Lung (tissue), 12 donors: ENCODE measurements around the gene ZNF787. TPM values are rescaled to one million over a fixed set of nuclear protein-coding genes. Genes with fewer than 3 reads are reported as not detected.

Experiments
- ATAC-seq: fragments of 200-7000 bp; cut with Tn5 transposase; one replicate; pipeline ENCODE4 v1.9.1; 2020; ENCODE audit warnings: moderate number of reproducible peaks; ENCODE audit not compliant: insufficient read depth, low FRiP score
- DNase-seq, 3 donors: peaks; one replicate each; pipeline ENCODE4 v3.0.0-alpha.2; 2013 to 2017
- H3K27ac ChIP-seq, 2 donors: one replicate each; pipeline ENCODE4 v1.5.1; 2013; ENCODE audit warnings: mild to moderate bottlenecking in 2 of 2, moderate library complexity in 2 of 2, control low read depth in 1 of 2, inconsistent platforms in 1 of 2, low read depth in 1 of 2, low read length in 1 of 2
- H3K27me3 ChIP-seq, 3 donors: one replicate each; pipeline ENCODE4 v1.5.1; 2013; ENCODE audit warnings: low read length in 2 of 3; ENCODE audit not compliant: control insufficient read depth in 3 of 3, insufficient read depth in 3 of 3
- H3K36me3 ChIP-seq, 4 donors: one replicate each; pipeline ENCODE4 v1.5.1; 2013; ENCODE audit warnings: low read length in 4 of 4, mild to moderate bottlenecking in 1 of 4, moderate library complexity in 1 of 4; ENCODE audit not compliant: control insufficient read depth in 4 of 4, insufficient read depth in 4 of 4
- H3K4me1 ChIP-seq, 5 donors: one replicate each; pipeline ENCODE4 v1.5.1; 2013; ENCODE audit warnings: low read length in 5 of 5, mild to moderate bottlenecking in 2 of 5, moderate library complexity in 1 of 5; ENCODE audit not compliant: control insufficient read depth in 5 of 5, insufficient read depth in 5 of 5
- H3K4me3 ChIP-seq: one replicate; pipeline ENCODE4 v1.5.1; 2013; ENCODE audit warnings: mild to moderate bottlenecking, control low read depth, moderate library complexity
- H3K9ac ChIP-seq, 2 donors: one replicate each; pipeline ENCODE4 v1.5.1; 2013; ENCODE audit warnings: low read length in 2 of 2, control low read depth in 1 of 2; ENCODE audit not compliant: insufficient read depth in 1 of 2
- H3K9me3 ChIP-seq, 4 donors: one replicate each; pipeline ENCODE4 v1.5.1; 2013; ENCODE audit warnings: low read length in 3 of 4, mild to moderate bottlenecking in 1 of 4, moderate library complexity in 1 of 4; ENCODE audit not compliant: control insufficient read depth in 4 of 4, insufficient read depth in 3 of 4
- CTCF ChIP-seq: IDR thresholded peaks from 2 replicates; pipeline ENCODE4 v1.5.1; 2012; ENCODE audit warnings: mild to moderate bottlenecking; ENCODE audit errors: control extremely low read depth, extremely low read depth
- WGBS, 2 donors: extraction: QIAGEN DNeasy Blood & Tissue Kit; methylation state at CpG; one replicate each; pipeline ENCODE4 v1.1.7; 2013; 5-methylcytosine and 5-hydroxymethylcytosine counted together
- polyA plus RNA-seq, 2 donors: library from polyadenylated mRNA; stranded (reverse); fragments of 200-250 nt; gene quantifications; one replicate each; pipeline ENCODE4 v1.2.1, GENCODE V29; 2013
- total RNA-seq, 2 donors: library from RNA; depleted of rRNA in 1 of 2; stranded (reverse); fragments of >200 nt in 1 of 2; gene quantifications; one replicate each; pipeline ENCODE4 v1.2.1, GENCODE V29; 2014 to 2021
- donor health status: control.
- donor health status: control.
- donor health status: Bipolar disorder and iron deficiency.
- donor health status: healthy.
- donor health status: DM: yes; HTN: yes; CAD: no.

The ZNF787 gene
- total and polyA plus RNA-seq, 4 donors, result 27.5 to 44.7 (median 32.2) TPM

DNA sequence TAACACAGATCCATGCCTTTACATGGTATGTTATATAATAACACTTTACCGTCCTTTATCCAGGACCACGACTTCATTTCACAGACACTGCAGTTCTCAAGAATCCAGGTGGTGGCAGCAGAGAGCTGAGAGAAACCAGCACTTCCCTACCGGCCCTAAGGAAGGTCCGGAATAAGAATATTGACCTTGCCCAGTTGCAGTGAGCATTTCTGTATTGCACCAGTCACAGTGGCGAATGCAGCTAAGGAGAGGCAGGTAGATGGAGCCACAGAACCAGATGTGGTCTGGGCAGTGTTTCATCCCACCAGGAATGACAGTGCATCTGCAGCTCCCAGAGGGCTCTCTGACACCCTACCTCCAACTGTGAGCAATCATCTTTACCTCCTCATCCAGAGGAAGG lies 44.6 kb downstream of the ZNF787 start:
- DNase-seq (peak; percentile 56 to 72 (median 70)), ATAC-seq (no peak)

DNA sequence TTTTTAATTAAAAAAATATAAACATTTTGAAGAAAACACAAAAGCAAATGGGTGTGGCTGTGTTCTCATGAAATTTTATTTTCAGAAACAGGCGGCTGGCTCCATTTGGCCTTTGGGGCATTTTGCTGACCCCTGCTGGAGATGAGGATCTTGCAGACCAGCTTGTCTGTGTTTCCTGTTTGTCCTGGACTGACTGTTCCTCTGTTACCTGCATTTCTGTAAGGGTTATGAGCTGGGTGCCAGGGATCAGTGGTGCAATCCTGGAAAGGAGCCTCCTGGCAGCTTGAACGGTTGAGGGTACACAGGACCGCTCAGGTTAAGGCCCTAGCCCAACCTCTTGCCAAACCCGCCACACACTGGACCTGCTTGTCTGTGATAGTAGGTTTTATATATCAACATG lies 49.9 kb downstream of the ZNF787 start:
- Histone ChIP-seq H3K36me3 (no peaks in the 10 kb centered on the region), H3K4me3 (no peak overlapping the region), H3K9me3 (no peaks in the 10 kb centered on the region), H3K9ac (no peak overlapping the region), H3K4me1 (peaks cover 0 to 3% (median 0%) of the 10 kb centered on the region in 5 donors), H3K27me3 (no peaks in the 10 kb centered on the region), H3K27ac (no peak overlapping the region)
- no peak for DNase-seq
- TF ChIP-seq CTCF, result no peak
- no peak for ATAC-seq
- WGBS, 2 donors, result 66 to 69% methylated on average over 4 of the region's 4 CpGs

More for the DNA sequence above, 44.6 kb downstream of the ZNF787 start:
- no peak overlapping the region for H3K9ac ChIP-seq
- H3K4me1 ChIP-seq, result peaks cover 0 to 7% (median 0%) of the 10 kb centered on the region in 5 donors
- H3K9me3 ChIP-seq, result no peaks in the 10 kb centered on the region
- 9 to 22% methylated on average over 5 of the region's 5 CpGs for WGBS, 2 donors
- H3K4me3 ChIP-seq, result no peak overlapping the region
- H3K27ac ChIP-seq, result no peak overlapping the region
- no peaks in the 10 kb centered on the region for H3K36me3 ChIP-seq
- TF ChIP-seq CTCF, result peak; percentile 77
- no peaks in the 10 kb centered on the region for H3K27me3 ChIP-seq

DNA sequence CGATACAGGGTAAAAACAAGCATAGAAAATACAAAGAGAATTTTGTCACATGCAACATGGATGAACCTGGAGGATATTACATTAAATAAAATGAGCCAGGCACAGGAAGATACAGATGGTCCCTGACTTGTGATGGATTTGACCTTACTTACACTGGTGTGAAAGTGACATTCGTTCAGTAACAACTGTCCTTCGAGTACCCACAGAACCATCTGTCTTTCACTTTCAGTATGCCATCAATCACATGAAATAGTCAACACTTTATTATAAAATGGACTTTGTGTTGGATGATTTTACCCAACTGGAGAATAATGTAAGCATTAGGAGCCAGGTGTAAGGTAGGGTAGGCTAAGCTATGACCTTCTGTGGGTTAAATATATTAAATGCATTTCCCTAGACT lies 51.5 kb downstream of the ZNF787 start:
- DNase-seq, result no peak
- TF ChIP-seq CTCF, result no peak
- WGBS, 2 donors, result 38 to 54% methylated on average over 3 of the region's 3 CpGs

More for the DNA sequence above, 51.5 kb downstream of the ZNF787 start:
- Histone ChIP-seq H3K4me1 (peaks cover 0 to 3% (median 0%) of the 10 kb centered on the region in 5 donors), H3K27ac (no peak overlapping the region), H3K4me3 (no peak overlapping the region), H3K9ac (no peak overlapping the region), H3K9me3 (peaks cover 0 to 5% (median 0%) of the 10 kb centered on the region in 4 donors), H3K36me3 (no peaks in the 10 kb centered on the region), H3K27me3 (peaks cover 0 to 2% (median 0%) of the 10 kb centered on the region in 3 donors)
- ATAC-seq, result no peak
